ENCODE measurements around the gene ALX4. TPM values are rescaled to one million over a fixed set of nuclear protein-coding genes. Genes with fewer than 3 reads are reported as not detected.

ALX4 gene
- total RNA-seq, 2 donors from 2014 or later, result not detected

- Mint-ChIP-seq H3K36me3 (ENCODE audit: low read depth) (no peaks in the 10 kb centered on the region), H3K27ac (no peak overlapping the region), H3K27me3 (peaks cover 13% of the 10 kb centered on the region), H3K4me3 (no peak overlapping the region), H3K4me1 (peaks cover 4% of the 10 kb centered on the region)
- H3K9me3 ChIP-seq (ENCODE audit: control insufficient read depth, low read length, poor library complexity, severe bottlenecking), result no peaks in the 10 kb centered on the region
- DNase-seq (no peak), ATAC-seq (no peak)
Measured at GRCh38 chr11:44288133-44288526, 21.8 kb downstream of the ALX4 start.

- H3K36me3 Mint-ChIP-seq (ENCODE audit: low read depth), result no peaks in the 10 kb centered on the region
- no peak overlapping the region for H3K4me3 Mint-ChIP-seq
- H3K9me3 ChIP-seq (ENCODE audit: control insufficient read depth, low read length, poor library complexity, severe bottlenecking), result no peaks in the 10 kb centered on the region
- H3K27ac Mint-ChIP-seq, result no peak overlapping the region
- peaks cover 4% of the 10 kb centered on the region for H3K4me1 Mint-ChIP-seq
- DNase-seq, result no peak
- no peak for ATAC-seq
- peaks cover 18% of the 10 kb centered on the region for H3K27me3 Mint-ChIP-seq
Measured at GRCh38 chr11:44286911-44287310, 23.0 kb downstream of the ALX4 start.

DNA sequence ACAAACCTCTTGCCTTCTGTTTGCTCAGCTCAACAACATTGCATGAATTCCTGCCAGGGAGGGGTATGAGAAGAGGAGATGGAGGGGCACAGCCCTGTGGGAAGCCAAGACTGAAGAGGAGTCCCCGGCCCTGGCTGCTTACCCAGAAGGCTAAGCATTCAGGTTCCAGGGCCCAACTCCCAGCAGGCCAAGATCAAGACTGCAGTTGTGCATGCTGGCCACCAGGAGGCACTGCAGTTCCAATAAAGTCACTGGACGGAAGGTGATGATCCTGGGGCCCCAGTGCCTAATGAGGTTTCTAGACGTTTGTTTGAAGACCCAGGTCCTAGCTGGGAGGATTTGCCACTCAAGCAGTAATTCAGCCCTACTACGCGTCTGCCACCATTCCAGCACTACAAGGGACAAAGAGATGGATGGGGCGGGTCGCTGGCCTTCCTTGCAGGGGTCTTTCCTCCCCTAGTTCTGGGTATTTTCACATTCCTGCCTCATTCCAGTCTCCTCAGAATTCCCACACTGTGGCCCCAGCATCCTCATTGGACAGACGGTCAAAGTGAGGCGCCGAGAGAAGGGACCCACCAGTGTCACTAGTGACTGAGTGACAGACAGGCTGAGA is 23.6 kb downstream of the ALX4 start:
- Mint-ChIP-seq H3K27ac (no peak overlapping the region), H3K4me1 (peaks cover 4% of the 10 kb centered on the region), H3K36me3 (ENCODE audit: low read depth) (no peaks in the 10 kb centered on the region), H3K4me3 (no peak overlapping the region), H3K27me3 (peaks cover 21% of the 10 kb centered on the region)
- ATAC-seq (peak; percentile 73), DNase-seq (peak; percentile 22 to 47 (median 31))
- no peaks in the 10 kb centered on the region for H3K9me3 ChIP-seq (ENCODE audit: control insufficient read depth, low read length, poor library complexity, severe bottlenecking)

DNA sequence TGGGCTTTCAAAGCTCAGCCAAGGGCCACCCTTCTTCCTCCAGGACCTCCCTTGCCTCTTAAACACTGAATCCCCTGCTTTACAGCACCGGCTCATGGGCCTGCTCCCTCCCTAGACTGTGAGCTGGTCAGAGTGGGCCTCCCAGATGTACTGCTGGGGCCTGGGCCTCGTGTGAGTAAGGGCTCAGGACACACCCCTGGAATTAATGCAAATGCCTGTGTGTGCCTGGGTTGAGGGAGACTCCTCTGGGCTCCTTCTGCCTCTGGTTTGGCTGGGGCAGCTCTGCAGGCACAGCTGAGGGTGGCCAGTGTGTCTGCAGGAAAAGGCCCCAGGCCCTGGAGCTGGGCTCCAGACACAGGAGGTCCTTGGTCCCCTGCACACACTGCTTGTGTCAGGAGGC is 24.2 kb downstream of the ALX4 start:
- no peak overlapping the region for H3K4me3 Mint-ChIP-seq
- no peaks in the 10 kb centered on the region for H3K9me3 ChIP-seq (ENCODE audit: control insufficient read depth, low read length, poor library complexity, severe bottlenecking)
- no peak for ATAC-seq
- no peak for DNase-seq
- H3K36me3 Mint-ChIP-seq (ENCODE audit: low read depth), result peaks cover 3% of the 10 kb centered on the region
- no peak overlapping the region for H3K27ac Mint-ChIP-seq
- peaks cover 25% of the 10 kb centered on the region for H3K27me3 Mint-ChIP-seq
- H3K4me1 Mint-ChIP-seq, result peaks cover 4% of the 10 kb centered on the region

DNA sequence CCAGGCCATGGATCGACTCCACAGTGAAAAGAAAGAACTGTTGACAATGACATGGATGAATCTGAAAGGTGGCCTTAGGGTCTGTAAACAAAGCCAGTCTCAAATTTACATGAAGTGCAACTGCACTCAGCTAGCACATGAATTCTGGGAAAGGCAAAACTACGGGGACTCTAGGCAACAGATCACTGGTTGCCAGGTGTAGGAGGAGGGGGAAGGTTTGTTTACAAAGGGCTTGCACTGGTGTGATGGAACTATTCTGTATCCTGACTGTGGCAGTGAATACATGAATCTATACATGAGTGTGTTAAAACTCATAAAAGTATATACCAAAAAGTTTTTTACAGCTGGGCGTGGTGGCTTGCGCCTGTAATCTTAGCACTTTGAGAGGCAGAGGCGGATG is 27.3 kb downstream of the ALX4 start:
- ATAC-seq, result no peak
- Mint-ChIP-seq H3K36me3 (ENCODE audit: low read depth) (peaks cover 3% of the 10 kb centered on the region), H3K4me3 (no peak overlapping the region), H3K27me3 (peaks cover 27% of the 10 kb centered on the region), H3K27ac (no peak overlapping the region), H3K4me1 (peaks cover 4% of the 10 kb centered on the region)
- no peaks in the 10 kb centered on the region for H3K9me3 ChIP-seq (ENCODE audit: control insufficient read depth, low read length, poor library complexity, severe bottlenecking)
- DNase-seq, result no peak

DNA sequence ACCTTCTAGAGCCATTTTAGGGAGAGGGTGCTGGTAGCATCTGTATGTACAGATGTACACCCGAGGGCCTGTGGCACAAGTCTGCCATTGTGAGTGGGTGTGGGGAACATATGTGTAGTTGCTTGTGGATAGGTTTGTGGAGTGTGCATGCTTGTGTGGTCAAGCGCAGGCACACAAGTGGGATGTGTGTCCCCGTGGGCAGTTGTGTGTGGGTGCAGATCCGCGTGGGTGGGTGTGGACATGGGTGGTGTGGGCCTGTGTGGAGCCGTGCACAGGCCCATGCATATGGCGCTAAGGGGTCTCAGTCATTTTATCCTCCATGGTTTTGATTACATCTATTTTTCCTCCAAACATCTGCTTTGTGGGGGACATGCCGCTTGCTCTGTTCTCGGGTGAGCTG is 28.8 kb downstream of the ALX4 start:
- Mint-ChIP-seq H3K36me3 (ENCODE audit: low read depth) (peaks cover 3% of the 10 kb centered on the region), H3K27me3 (peaks cover 27% of the 10 kb centered on the region), H3K4me3 (no peak overlapping the region), H3K27ac (no peak overlapping the region), H3K4me1 (peaks cover under 1% of the 10 kb centered on the region)
- H3K9me3 ChIP-seq (ENCODE audit: control insufficient read depth, low read length, poor library complexity, severe bottlenecking), result no peaks in the 10 kb centered on the region
- ATAC-seq, result no peak
- no peak for DNase-seq

GRCh38 chr11:44280257-44280656 is 29.7 kb downstream of the ALX4 start:
- DNase-seq (no peak), ATAC-seq (no peak)
- H3K27ac Mint-ChIP-seq, result no peak overlapping the region
- no peaks in the 10 kb centered on the region for H3K4me1 Mint-ChIP-seq
- peaks cover 27% of the 10 kb centered on the region for H3K27me3 Mint-ChIP-seq
- peaks cover 3% of the 10 kb centered on the region for H3K36me3 Mint-ChIP-seq (ENCODE audit: low read depth)
- no peak overlapping the region for H3K4me3 Mint-ChIP-seq
- H3K9me3 ChIP-seq (ENCODE audit: control insufficient read depth, low read length, poor library complexity, severe bottlenecking), result no peaks in the 10 kb centered on the region

DNA sequence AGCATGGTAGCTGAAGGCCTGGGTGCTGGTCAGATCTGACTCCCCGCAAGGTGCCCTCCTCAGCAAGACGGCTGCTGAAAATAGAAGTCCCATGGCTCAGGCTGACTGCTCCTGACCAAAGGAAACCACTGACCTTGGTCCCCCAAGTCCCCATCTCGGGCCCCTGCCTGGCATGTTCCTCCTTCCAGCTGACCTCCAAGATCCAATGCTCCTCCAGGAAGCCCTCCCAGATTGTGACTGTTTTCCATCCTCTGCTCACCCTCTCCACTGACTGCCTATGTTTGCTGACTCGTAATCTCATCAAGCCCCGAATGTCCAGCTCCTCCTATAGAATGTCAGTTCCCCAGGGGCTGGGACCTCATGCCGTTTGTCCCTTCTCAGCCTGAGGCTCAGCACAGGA is 30.5 kb downstream of the ALX4 start:
- no peak for DNase-seq
- Mint-ChIP-seq H3K4me3 (no peak overlapping the region), H3K27me3 (peaks cover 27% of the 10 kb centered on the region), H3K36me3 (ENCODE audit: low read depth) (peaks cover 3% of the 10 kb centered on the region), H3K4me1 (no peaks in the 10 kb centered on the region), H3K27ac (no peak overlapping the region)
- H3K9me3 ChIP-seq (ENCODE audit: control insufficient read depth, low read length, poor library complexity, severe bottlenecking), result no peaks in the 10 kb centered on the region
- no peak for ATAC-seq

DNA sequence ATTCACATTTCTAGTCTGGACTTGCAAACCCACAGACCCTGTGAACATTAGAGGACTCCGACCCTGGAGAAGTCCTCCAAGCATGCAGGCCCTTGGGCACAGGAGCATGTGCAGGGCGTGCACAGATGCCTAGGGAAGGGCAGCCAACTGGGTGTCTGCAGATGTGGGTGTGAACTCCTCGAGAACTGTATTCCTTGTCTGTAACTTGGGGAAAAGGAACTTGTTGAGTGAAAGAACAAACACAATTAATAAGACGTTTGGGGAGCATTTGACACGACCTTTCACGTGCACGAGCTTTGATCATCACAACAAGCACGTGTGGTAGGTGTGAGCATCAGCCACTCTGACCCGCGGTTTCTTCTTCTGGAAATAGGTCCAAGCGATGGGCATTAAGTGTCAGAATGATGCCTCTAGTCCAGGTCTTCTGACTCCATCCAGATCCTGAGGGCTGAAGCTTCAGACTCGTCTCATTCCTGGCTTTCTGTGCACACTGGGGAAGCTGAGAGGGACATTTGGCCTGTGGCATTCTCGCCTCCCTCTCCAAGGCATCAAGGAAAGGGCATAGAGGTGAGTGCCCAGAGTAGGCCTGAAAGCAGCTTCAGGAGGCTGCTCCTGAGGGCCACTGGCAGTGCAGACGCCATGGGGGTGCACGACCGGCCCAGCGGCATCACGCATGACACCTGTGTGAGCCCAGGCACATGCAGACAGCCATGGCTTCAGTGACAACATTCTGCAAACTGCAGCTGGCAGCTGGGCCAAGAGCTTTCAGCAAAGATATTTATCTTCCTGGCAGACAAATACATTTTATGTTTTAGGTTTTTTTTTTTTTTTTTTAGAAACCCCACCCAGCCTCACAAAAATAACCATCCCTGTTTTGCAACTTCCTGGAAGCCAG is 32.5 kb downstream of the ALX4 start:
- no peaks in the 10 kb centered on the region for H3K4me1 Mint-ChIP-seq
- peaks cover 24% of the 10 kb centered on the region for H3K27me3 Mint-ChIP-seq
- no peak overlapping the region for H3K4me3 Mint-ChIP-seq
- no peaks in the 10 kb centered on the region for H3K9me3 ChIP-seq (ENCODE audit: control insufficient read depth, low read length, poor library complexity, severe bottlenecking)
- ATAC-seq, result no peak
- no peak for DNase-seq
- no peak overlapping the region for H3K27ac Mint-ChIP-seq
- peaks cover 3% of the 10 kb centered on the region for H3K36me3 Mint-ChIP-seq (ENCODE audit: low read depth)

GRCh38 chr11:44275961-44276550 is 33.9 kb downstream of the ALX4 start:
- Mint-ChIP-seq H3K27me3 (peaks cover 13% of the 10 kb centered on the region), H3K4me1 (no peaks in the 10 kb centered on the region), H3K4me3 (no peak overlapping the region), H3K36me3 (ENCODE audit: low read depth) (peaks cover 2% of the 10 kb centered on the region), H3K27ac (no peak overlapping the region)
- ATAC-seq (no peak), DNase-seq (no peak)
- no peaks in the 10 kb centered on the region for H3K9me3 ChIP-seq (ENCODE audit: control insufficient read depth, low read length, poor library complexity, severe bottlenecking)

DNA sequence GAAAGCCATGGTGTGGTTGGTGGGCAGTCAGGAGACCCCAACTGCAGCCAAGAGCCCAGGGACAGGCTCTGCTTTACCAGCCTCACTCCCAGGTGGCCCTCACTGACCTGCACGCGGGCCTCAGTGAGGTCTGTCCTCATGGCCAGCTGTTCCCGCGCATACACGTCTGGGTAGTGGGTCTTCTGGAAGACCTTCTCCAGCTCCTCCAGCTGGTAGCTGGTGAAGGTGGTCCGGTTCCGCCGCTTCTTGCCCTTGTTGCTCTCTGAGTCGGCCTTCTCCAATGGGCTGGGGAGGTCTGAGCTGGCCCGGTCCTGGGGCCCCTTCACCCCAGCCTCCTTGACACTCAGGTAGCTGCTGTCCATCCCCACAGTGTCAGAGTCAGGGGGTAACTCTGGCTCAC is 34.7 kb downstream of the ALX4 start:
- Mint-ChIP-seq H3K27me3 (peaks cover 9% of the 10 kb centered on the region), H3K4me1 (no peaks in the 10 kb centered on the region), H3K4me3 (no peak overlapping the region), H3K27ac (no peak overlapping the region), H3K36me3 (ENCODE audit: low read depth) (no peaks in the 10 kb centered on the region)
- ATAC-seq (no peak), DNase-seq (no peak)
- H3K9me3 ChIP-seq (ENCODE audit: control insufficient read depth, low read length, poor library complexity, severe bottlenecking), result no peaks in the 10 kb centered on the region

DNA sequence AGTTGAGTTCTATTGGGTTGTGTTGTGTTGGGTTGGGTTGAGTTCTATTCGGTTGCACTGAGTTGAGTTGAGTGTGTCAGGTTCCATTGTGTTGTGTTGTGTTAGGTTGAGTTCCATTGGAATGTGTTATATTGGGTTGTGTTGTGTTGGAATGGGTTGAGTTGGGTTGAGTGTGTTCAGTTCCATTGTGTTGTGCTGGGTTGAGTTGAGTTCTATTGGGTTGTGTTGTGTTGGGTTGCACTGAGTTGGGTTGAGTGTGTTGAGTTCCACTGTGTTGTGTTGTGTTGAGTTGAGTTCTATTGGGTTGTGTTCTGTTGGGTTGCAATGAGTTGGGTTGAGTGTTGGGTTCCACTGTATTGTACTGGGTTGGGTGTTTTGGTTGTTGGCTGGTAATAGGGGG is 35.5 kb downstream of the ALX4 start:
- Mint-ChIP-seq H3K27ac (no peak overlapping the region), H3K4me1 (no peaks in the 10 kb centered on the region), H3K36me3 (ENCODE audit: low read depth) (no peaks in the 10 kb centered on the region), H3K4me3 (no peak overlapping the region), H3K27me3 (peaks cover 1% of the 10 kb centered on the region)
- DNase-seq, result no peak
- no peak for ATAC-seq
- H3K9me3 ChIP-seq (ENCODE audit: control insufficient read depth, low read length, poor library complexity, severe bottlenecking), result no peaks in the 10 kb centered on the region

DNA sequence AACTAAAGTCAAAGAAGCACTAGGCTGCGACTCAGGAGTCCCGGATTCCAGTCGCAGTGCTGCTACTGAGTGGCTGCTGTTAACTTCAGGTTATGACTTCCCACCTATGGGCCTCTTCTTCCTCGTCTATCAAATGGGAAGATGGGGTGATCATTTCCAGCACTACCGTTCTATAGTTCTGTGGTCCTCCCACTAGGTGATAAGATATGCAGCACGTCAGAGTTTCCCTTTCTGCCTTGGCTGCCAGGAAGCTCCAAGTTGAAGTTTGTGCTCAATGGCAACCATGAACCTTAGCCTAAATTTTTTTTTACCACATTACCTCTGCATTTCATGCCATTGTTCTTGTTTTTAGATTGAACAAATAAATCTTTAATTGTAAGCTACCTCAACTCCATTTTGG is 38.7 kb downstream of the ALX4 start:
- H3K9me3 ChIP-seq (ENCODE audit: control insufficient read depth, low read length, poor library complexity, severe bottlenecking), result no peaks in the 10 kb centered on the region
- H3K27ac Mint-ChIP-seq, result no peak overlapping the region
- ATAC-seq, result no peak
- H3K4me3 Mint-ChIP-seq, result no peak overlapping the region
- peaks cover 10% of the 10 kb centered on the region for H3K27me3 Mint-ChIP-seq
- H3K4me1 Mint-ChIP-seq, result peaks cover 3% of the 10 kb centered on the region
- H3K36me3 Mint-ChIP-seq (ENCODE audit: low read depth), result no peaks in the 10 kb centered on the region
- no peak for DNase-seq
